GM19467 (cell line): Measurements from ENCODE around the gene SLC35E1.
"Not testable (repeated sequence)": the region's sequence is repeated elsewhere in the genome, so short reads cannot be mapped to it uniquely, and the experiment has no call there.

Experiments
- ATAC-seq: cut with Tn5 transposase; IDR thresholded peaks from one replicate; pipeline ENCODE4 v1.9.1; 2021; ENCODE audit warnings: mild to moderate bottlenecking, moderate library complexity; ENCODE audit not compliant: unreplicated experiment

Gene SLC35E1

GRCh38 chr19:16506961-16507360, 65.3 kb downstream of the SLC35E1 start:
- ATAC-seq: no peak

- ATAC-seq: not testable (repeated sequence)
Observed at GRCh38 chr19:16506161-16506560, 66.1 kb downstream of the SLC35E1 start.

- ATAC-seq: no peak
Observed at GRCh38 chr19:16504271-16504670, 67.9 kb downstream of the SLC35E1 start.
